Trophoblast cell (in vitro differentiated cells and primary cell): ENCODE results near the gene SPATS2L.
A peak's percentile ranks its signal among the peaks of the same experiment; 100 is the strongest.

Source experiments
- DNase-seq, 2 donors: peaks; one replicate each; pipeline ENCODE4 v3.0.0-alpha.2; 2016
- H2AFZ ChIP-seq: 2 replicates; pipeline ENCODE4 v1.6.1; 2013; ENCODE audit warnings: low read length, moderate library complexity, mild to moderate bottlenecking; ENCODE audit not compliant: insufficient read depth, poor library complexity
- H2AK5ac ChIP-seq: 2 replicates; pipeline ENCODE4 v1.6.1; 2013; ENCODE audit warnings: mild to moderate bottlenecking, low read length
- H2BK120ac ChIP-seq: 2 replicates; pipeline ENCODE4 v1.6.1; 2013; ENCODE audit warnings: low read length, mild to moderate bottlenecking, moderate library complexity; ENCODE audit not compliant: insufficient read depth, poor library complexity
- H2BK12ac ChIP-seq: 2 replicates; pipeline ENCODE4 v1.6.1; 2013; ENCODE audit warnings: mild to moderate bottlenecking, low read length, moderate library complexity
- H2BK5ac ChIP-seq: 2 replicates; pipeline ENCODE4 v1.6.1; 2013; ENCODE audit warnings: low read length, low read depth, moderate library complexity, mild to moderate bottlenecking; ENCODE audit not compliant: poor library complexity
- H3K14ac ChIP-seq: 2 replicates; pipeline ENCODE4 v1.6.1; 2013; ENCODE audit warnings: mild to moderate bottlenecking, low read length
- H3K18ac ChIP-seq: 2 replicates; pipeline ENCODE4 v1.6.1; 2013; ENCODE audit warnings: mild to moderate bottlenecking, low read length
- H3K23ac ChIP-seq: 2 replicates; pipeline ENCODE4 v1.6.1; 2013; ENCODE audit warnings: low read length
- H3K27ac ChIP-seq: 2 replicates; pipeline ENCODE4 v1.5.1; 2013; ENCODE audit warnings: low read depth, mild to moderate bottlenecking, inconsistent platforms, low read length, moderate library complexity
- H3K27me3 ChIP-seq: 2 replicates; pipeline ENCODE4 v1.6.1; 2013; ENCODE audit warnings: inconsistent platforms, mild to moderate bottlenecking, low read length, moderate library complexity; ENCODE audit not compliant: insufficient read depth
- H3K36me3 ChIP-seq, 2 experiments: 1 replicate in 1 of 2; 2 replicates in 1 of 2; pipeline ENCODE4 v1.6.1; 2013; ENCODE audit warnings: low read length in 2 of 2, mild to moderate bottlenecking in 2 of 2, moderate library complexity in 1 of 2; ENCODE audit not compliant: insufficient read depth in 2 of 2, control insufficient read depth in 1 of 2
- H3K4ac ChIP-seq: 2 replicates; pipeline ENCODE4 v1.6.1; 2013; ENCODE audit warnings: low read depth, mild to moderate bottlenecking, low read length, moderate library complexity
- H3K4me1 ChIP-seq, 2 experiments: 1 replicate in 1 of 2; 2 replicates in 1 of 2; pipeline ENCODE4 v1.6.1; 2013; ENCODE audit warnings: low read length in 2 of 2, mild to moderate bottlenecking in 2 of 2, moderate library complexity in 1 of 2; ENCODE audit not compliant: insufficient read depth in 2 of 2, control insufficient read depth in 1 of 2
- H3K4me2 ChIP-seq: 2 replicates; pipeline ENCODE4 v1.6.1; 2013; ENCODE audit warnings: inconsistent platforms, mild to moderate bottlenecking, low read length, moderate library complexity
- H3K4me3 ChIP-seq: 2 replicates; pipeline ENCODE4 v1.5.1; 2013; ENCODE audit warnings: mild to moderate bottlenecking, low read depth, low read length, inconsistent platforms
- H3K79me1 ChIP-seq: one replicate; pipeline ENCODE4 v1.6.1; 2013; ENCODE audit warnings: low read length
- H3K79me2 ChIP-seq: 2 replicates; pipeline ENCODE4 v1.6.1; 2013; ENCODE audit warnings: low read length, mild to moderate bottlenecking; ENCODE audit not compliant: control insufficient read depth, insufficient read depth, poor library complexity
- H3K9ac ChIP-seq: 2 replicates; pipeline ENCODE4 v1.6.1; 2013; ENCODE audit warnings: mild to moderate bottlenecking, low read length
- H3K9me3 ChIP-seq: 2 replicates; pipeline ENCODE4 v1.6.1; 2013; ENCODE audit warnings: low read depth, mild to moderate bottlenecking, control low read depth, inconsistent platforms, low read length; ENCODE audit not compliant: insufficient read depth
- H4K12ac ChIP-seq: 2 replicates; pipeline ENCODE4 v1.6.1; 2013; ENCODE audit warnings: low read depth, mild to moderate bottlenecking, low read length, moderate library complexity
- H4K8ac ChIP-seq: 2 replicates; pipeline ENCODE4 v1.6.1; 2013; ENCODE audit warnings: low read depth, mild to moderate bottlenecking, low read length, moderate library complexity
- H4K91ac ChIP-seq: one replicate; pipeline ENCODE4 v1.6.1; 2013; ENCODE audit warnings: low read depth, mild to moderate bottlenecking, low read length, moderate library complexity
- WGBS: extraction: QIAGEN DNeasy Blood & Tissue Kit; methylation state at CpG from one replicate; pipeline ENCODE4 v1.1.7; 2013; ENCODE audit warnings: missing lambda C conversion rate; ENCODE audit not compliant: insufficient read length, insufficient coverage; ENCODE audit errors: extremely low coverage; 5-methylcytosine and 5-hydroxymethylcytosine counted together

Gene SPATS2L

GRCh38 chr2:200349868-200350267 lies 43.4 kb downstream of the SPATS2L start:
- H3K79me2 ChIP-seq, result peaks cover 7% of the 10 kb centered on the region
- peaks cover 20 to 26% of the 10 kb centered on the region in 2 experiments for H3K4me1 ChIP-seq
- H2BK5ac ChIP-seq, result peak overlapping the region; percentile 74
- no peaks in the 10 kb centered on the region for H3K27me3 ChIP-seq
- H3K9me3 ChIP-seq, result no peaks in the 10 kb centered on the region
- peaks cover 0 to 4% of the 10 kb centered on the region in 2 experiments for H3K36me3 ChIP-seq
- H3K79me1 ChIP-seq, result peaks cover 21% of the 10 kb centered on the region
- no peak overlapping the region for H3K4me3 ChIP-seq
- DNase-seq, result peak; percentile 24 to 55
- H3K18ac ChIP-seq, result peak overlapping the region; percentile 86
- no peak overlapping the region for H2AFZ ChIP-seq
- H4K91ac ChIP-seq, result peak overlapping the region; percentile 48
- H3K4me2 ChIP-seq, result no peak overlapping the region
- WGBS, result no CpG with 5 or more reads among the region's 3 CpGs
- H3K9ac ChIP-seq, result no peak overlapping the region
- H2BK12ac ChIP-seq, result peak overlapping the region; percentile 62
- H4K8ac ChIP-seq, result peak overlapping the region; percentile 62
- peak overlapping the region; percentile 55 for H3K27ac ChIP-seq
- peak overlapping the region; percentile 64 for H2BK120ac ChIP-seq
- H4K12ac ChIP-seq, result peak overlapping the region; percentile 31
- H2AK5ac ChIP-seq, result no peak overlapping the region
- H3K14ac ChIP-seq, result peak overlapping the region; percentile 56
- H3K4ac ChIP-seq, result peak overlapping the region; percentile 50
- no peak overlapping the region for H3K23ac ChIP-seq

GRCh38 chr2:200350850-200351285 lies 44.4 kb downstream of the SPATS2L start:
- Histone ChIP-seq H3K4me1 (peaks cover 24 to 32% of the 10 kb centered on the region in 2 experiments), H3K14ac (no peak overlapping the region), H2BK120ac (no peak overlapping the region), H3K36me3 (peaks cover 0 to 4% of the 10 kb centered on the region in 2 experiments), H3K4ac (no peak overlapping the region), H3K9ac (no peak overlapping the region), H3K4me3 (no peak overlapping the region), H4K12ac (no peak overlapping the region), H4K8ac (no peak overlapping the region), H3K27me3 (no peaks in the 10 kb centered on the region), H4K91ac (no peak overlapping the region), H2AK5ac (no peak overlapping the region), H3K79me1 (peaks cover 24% of the 10 kb centered on the region), H2BK5ac (no peak overlapping the region), H3K79me2 (peaks cover 9% of the 10 kb centered on the region), H2BK12ac (no peak overlapping the region), H3K27ac (peak overlapping the region; percentile 55), H3K23ac (no peak overlapping the region), H3K18ac (no peak overlapping the region), H3K9me3 (no peaks in the 10 kb centered on the region), H3K4me2 (no peak overlapping the region), H2AFZ (no peak overlapping the region)
- DNase-seq, result no peak
- no CpG with 5 or more reads among the region's 1 CpG for WGBS

- Histone ChIP-seq H3K27ac (peak overlapping the region; percentile 77), H3K18ac (no peak overlapping the region), H3K9ac (no peak overlapping the region), H3K4me2 (peak overlapping the region; percentile 32), H3K4me3 (no peak overlapping the region), H3K27me3 (no peaks in the 10 kb centered on the region), H4K91ac (no peak overlapping the region), H3K4me1 (peaks cover 27 to 35% of the 10 kb centered on the region in 2 experiments), H2BK5ac (no peak overlapping the region), H4K12ac (no peak overlapping the region), H3K4ac (no peak overlapping the region), H3K79me1 (peaks cover 27% of the 10 kb centered on the region), H3K36me3 (peaks cover 0 to 4% of the 10 kb centered on the region in 2 experiments), H3K9me3 (no peaks in the 10 kb centered on the region), H4K8ac (no peak overlapping the region), H3K23ac (no peak overlapping the region), H2AFZ (no peak overlapping the region), H3K14ac (no peak overlapping the region), H3K79me2 (peaks cover 9% of the 10 kb centered on the region), H2BK120ac (no peak overlapping the region), H2AK5ac (no peak overlapping the region), H2BK12ac (no peak overlapping the region)
- DNase-seq, result no peak
- WGBS, result no CpG with 5 or more reads among the region's 2 CpGs
Measured at GRCh38 chr2:200351815-200352214, 45.3 kb downstream of the SPATS2L start.

- Histone ChIP-seq H3K23ac (no peak overlapping the region), H4K12ac (no peak overlapping the region), H3K14ac (no peak overlapping the region), H2BK5ac (peak overlapping the region; percentile 85), H3K4me3 (no peak overlapping the region), H4K91ac (peak overlapping the region; percentile 48), H3K4me1 (peaks cover 28 to 35% of the 10 kb centered on the region in 2 experiments), H3K4ac (no peak overlapping the region), H3K36me3 (peaks cover 0 to 3% of the 10 kb centered on the region in 2 experiments), H3K27me3 (no peaks in the 10 kb centered on the region), H3K9me3 (no peaks in the 10 kb centered on the region), H3K79me1 (peaks cover 28% of the 10 kb centered on the region), H2AFZ (no peak overlapping the region), H4K8ac (peak overlapping the region; percentile 24), H3K4me2 (peak overlapping the region; percentile 27), H2BK12ac (no peak overlapping the region), H3K18ac (no peak overlapping the region), H2AK5ac (no peak overlapping the region), H3K79me2 (peaks cover 7% of the 10 kb centered on the region), H3K9ac (no peak overlapping the region), H3K27ac (peak overlapping the region; percentile 95), H2BK120ac (peak overlapping the region; percentile 65)
- peak; percentile 78 to 89 for DNase-seq
- WGBS, result no CpG with 5 or more reads among the region's 1 CpG
Measured at GRCh38 chr2:200352636-200353035, 46.1 kb downstream of the SPATS2L start.
